Measurements from ENCODE around the gene PRKG2.

PRKG2 gene

GRCh38 chr4:81093720-81094401, 121.2 kb downstream of the PRKG2 start:
- DNase-seq, result no peak

- DNase-seq, result no peak
These were observed 129.0 kb downstream of the PRKG2 start for GRCh38 chr4:81085979-81086378.

DNA sequence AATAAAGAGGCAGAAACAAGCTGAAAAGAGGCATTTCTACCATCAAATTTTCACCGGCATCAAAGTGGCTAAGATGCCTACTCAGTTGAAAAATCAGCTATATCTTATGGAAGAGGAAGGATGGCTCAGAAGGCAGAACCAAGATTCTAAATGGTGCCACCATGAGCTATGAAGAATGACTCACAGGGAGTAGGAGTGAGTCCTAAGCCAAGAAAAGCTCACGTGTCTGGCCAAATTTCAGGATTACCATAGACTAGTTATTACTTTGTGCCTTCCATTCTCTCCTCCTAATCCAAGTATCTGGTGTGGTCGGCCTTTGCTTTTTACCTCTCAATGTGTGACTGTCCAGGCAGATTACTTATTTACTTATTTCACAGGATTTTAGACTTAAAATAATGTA, 129.7 kb downstream of the PRKG2 start:
- DNase-seq, result no peak

DNA sequence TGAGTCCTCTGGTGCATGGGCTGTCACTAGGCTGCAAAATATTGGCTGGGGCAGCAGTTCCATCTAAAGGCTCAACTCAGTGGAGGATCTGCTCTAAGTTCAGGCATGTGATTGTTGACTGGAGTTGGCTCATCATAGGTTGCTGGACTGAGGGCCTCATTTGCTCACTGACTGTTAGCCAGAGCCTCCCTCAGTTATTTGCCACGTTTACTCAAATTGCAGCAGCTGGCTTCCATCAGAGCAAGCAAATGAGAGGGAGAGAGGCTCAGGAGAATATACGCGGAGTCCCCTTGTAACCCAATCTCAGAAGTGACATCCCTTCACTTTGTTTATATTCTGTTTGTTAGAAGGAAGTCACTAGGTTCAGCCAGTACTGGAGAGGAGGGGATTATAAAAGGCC, 130.4 kb downstream of the PRKG2 start:
- peak; percentile 19 for DNase-seq

- peak; percentile 82 for DNase-seq
These were observed 131.0 kb downstream of the PRKG2 start for GRCh38 chr4:81084029-81084428.

GRCh38 chr4:81081156-81081555, 133.9 kb downstream of the PRKG2 start:
- no peak for DNase-seq

- no peak for DNase-seq
These were observed 144.0 kb downstream of the PRKG2 start for GRCh38 chr4:81071013-81071412.

DNA sequence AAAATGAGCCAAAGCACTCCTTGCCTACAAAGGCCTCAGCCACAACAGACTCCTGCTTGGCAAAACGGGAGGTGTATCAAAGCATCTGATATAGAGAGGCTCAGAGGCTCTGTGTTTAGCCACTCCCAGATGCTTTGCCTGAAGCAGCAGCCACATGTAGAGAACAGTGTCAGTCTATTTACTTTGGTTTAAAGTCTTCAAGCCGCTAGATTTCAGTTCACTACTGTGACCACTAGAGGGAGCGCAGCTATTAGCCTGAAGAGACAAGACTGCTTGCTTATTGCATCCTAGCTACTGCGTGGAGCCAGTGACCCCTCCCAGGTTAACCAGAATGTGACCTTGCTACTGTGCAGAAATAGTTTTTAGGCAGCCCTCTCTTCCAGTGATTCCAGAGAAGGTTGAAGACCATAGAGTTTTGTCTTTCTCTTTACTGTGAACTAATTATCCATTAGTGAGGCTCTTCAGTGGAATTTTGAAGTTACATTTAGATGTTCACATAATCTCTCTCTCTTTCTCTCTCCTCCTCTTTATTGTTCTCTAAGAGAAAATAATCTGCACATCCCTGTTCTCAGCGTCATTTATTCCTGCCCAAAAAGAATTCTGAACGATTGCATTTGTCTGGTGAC, 145.2 kb downstream of the PRKG2 start:
- peak; percentile 90 for DNase-seq

DNA sequence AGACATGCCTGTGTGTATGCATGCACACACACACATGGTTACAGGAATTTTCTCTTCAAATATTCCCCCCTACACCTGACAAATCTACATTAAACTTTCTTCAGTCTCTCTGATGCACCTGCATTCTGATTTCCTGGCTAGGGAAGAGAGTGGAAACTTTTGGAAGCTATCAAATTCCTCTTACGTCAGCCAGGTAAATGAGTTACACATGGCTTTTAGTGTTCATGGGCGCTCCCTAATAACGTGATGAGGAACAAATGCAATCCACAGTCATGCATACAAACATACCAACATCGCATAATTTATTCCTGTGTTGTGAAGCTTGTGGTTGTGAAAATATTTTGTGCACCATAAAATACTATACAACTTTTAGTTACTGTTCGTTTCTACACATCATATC, 149.6 kb downstream of the PRKG2 start:
- DNase-seq, result no peak

GRCh38 chr4:81062001-81062400, 153.0 kb downstream of the PRKG2 start:
- DNase-seq, result no peak

DNA sequence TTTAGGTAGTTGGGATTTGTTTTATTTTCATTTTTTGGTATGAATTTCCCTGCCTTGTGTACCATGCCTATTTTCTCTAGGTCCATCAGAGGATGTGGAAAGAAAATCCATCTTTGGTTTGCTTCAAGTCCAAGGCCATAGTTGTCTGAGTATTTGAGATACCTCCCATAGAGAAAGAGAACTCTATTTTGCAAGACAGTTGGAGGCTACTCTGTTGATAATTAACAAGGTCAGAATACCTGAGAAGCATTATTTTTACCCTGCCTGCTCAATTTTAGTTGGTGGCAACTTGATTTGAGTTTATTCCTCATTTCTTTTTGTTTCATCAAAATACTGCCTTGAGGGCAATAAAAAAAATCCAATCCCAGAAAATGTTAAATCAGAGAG, 153.7 kb downstream of the PRKG2 start:
- no peak for DNase-seq

DNA sequence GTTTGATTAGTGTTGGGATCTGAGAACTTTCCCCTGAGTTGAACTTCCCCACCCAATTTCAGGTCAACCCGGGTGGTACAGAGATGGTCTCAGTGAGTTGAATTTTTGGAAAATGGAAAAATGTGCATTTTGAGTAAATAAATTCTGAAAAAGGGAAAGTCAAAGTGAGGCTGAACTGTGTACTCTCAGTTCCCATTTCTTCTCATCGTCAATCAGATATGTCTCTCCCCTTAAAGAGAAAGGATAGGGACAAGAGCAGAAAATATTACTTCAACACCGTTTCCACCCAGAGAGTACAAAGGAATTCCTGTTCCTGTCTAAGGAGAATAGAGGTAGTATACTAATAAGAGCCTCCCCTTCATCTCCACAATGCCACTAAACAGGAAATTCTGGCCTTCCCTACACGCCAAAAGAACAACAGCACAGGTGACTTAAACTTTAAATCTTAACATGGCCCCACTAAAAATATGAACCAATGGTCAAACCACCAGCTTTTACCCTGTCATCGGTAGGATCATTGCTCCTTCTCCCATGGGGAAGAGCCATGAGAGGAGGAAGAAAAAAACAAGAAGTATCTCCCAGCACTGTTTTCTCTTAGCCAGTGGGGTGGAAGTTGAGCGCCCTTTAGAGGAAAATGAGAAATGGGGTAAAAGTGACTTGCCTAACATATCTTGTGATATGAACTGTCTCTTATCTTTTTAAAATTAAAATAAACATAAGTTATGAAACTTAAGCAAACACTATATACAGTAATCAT, 154.3 kb downstream of the PRKG2 start:
- DNase-seq, result no peak

- no peak for DNase-seq
These were observed 156.4 kb downstream of the PRKG2 start for GRCh38 chr4:81058621-81059020.

- peak; percentile 68 for DNase-seq
These were observed 162.6 kb downstream of the PRKG2 start for GRCh38 chr4:81052119-81053068.

GRCh38 chr4:81049907-81050306, 165.1 kb downstream of the PRKG2 start:
- no peak for DNase-seq

- DNase-seq, result no peak
These were observed 165.7 kb downstream of the PRKG2 start for GRCh38 chr4:81049330-81049729.

- DNase-seq, result no peak
These were observed 172.2 kb downstream of the PRKG2 start for GRCh38 chr4:81042578-81043365.

DNA sequence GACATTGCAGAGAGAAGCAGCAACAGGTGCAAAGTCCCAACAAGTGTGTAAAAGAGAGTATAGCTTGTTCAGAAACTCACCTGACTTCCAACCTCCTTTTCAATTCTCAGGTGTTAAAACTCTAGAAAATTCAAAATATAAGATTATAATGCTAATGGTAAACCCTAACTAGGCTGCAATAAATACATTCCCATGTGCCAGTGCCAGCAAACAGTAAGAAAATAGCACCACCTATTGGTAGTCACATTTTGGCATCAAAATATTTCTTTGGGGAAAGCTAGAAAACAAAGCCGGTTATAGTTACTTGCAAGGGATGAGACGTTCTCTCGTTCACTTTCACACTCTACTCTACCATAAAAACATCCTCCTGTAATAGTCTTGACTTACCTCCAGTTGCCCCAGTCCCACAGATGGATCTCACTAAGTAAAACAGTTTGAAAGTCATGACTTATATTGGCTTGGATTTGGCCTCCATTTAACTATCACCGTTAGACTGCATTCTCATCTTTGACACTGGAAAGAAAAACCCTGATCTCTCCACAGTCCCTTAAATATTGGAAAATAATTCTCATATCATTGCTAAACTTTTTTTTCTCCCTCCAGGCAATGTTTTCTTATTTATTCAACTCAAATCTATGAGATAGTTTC, 174.9 kb downstream of the PRKG2 start:
- peak; percentile 59 for DNase-seq

DNA sequence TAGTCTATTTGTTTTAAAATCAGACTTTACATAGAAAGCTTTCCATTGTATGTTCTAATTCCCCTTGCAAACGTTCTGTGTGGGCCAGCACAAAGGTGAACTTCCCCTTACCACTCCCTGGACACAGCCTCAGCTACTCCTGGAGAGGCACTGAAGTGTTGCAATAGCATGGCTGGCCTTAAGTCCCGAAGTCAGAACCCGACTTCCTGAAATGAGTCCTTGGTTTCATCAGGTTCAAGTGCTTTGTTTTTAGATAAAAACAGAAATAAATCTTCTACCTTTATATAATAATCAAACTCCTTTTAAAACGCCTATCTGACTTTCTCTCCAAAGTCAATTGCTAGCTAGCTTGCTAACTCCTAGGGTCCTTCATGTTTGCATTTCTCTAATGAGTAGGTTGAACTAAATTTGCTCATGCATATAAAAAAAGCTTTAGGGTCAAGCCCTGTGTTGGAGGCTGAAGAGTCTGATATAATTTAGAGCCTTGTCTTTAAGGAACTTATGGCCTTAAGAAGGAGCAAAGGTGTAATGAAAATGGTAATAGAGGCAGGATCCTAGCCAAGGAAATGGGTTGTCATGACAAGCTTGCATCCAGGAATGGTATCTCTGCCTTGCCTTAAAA, 175.6 kb downstream of the PRKG2 start:
- no peak for DNase-seq

GRCh38 chr4:81038636-81039350, 176.2 kb downstream of the PRKG2 start:
- DNase-seq, result no peak
